A549 (cell line): ENCODE results near the gene HDGFL2. TPM values are rescaled to one million over a fixed set of nuclear protein-coding genes. Genes with fewer than 3 reads are reported as not detected.

Experiments
- ATAC-seq, 2 experiments: fragments of 200-7000 bp in 1 of 2; fragments of >200 bp in 1 of 2; cut with Nextera tagmentation in 1 of 2; cut with Tn5 transposase in 1 of 2; 3 replicates each; pipeline versions ENCODE4 v1.8.0 to v1.9.1; 2018 to 2020; ENCODE audit warnings: mild to moderate bottlenecking in 1 of 2, moderate library complexity in 1 of 2
- CTCF ChIA-PET: fragments of 300-600 bp; sonication (Branson Sonifier 250); formaldehyde crosslinking; extraction: SDS; loops from one replicate; lab custom pipeline; 2021; ENCODE audit warnings: antibody characterized with exemption, inconsistent platforms; lab: Yijun Ruan, JAX
- POLR2A ChIA-PET: fragments of 350-600 bp; formaldehyde crosslinking; extraction: SDS; loops from one replicate; lab custom pipeline; 2021; ENCODE audit warnings: antibody characterized with exemption, inconsistent platforms; lab: Yijun Ruan, JAX
- DNase-seq, 2 experiments: peaks; one replicate each; pipeline versions ENCODE4 v3.0.0 to v3.0.0-alpha.2; 2011 to 2016; ENCODE audit warnings: low read depth in 1 of 2, low spot score in 1 of 2
- FAIRE-seq: peaks from 2 replicates; lab custom pipeline; 2011; peaks lifted over from hg19 to GRCh38; lab: Jason Lieb, UNC
- H3K27ac ChIP-seq, 2 experiments: fragments of >200 bp; sonication (Bioruptor Twin); formaldehyde crosslinking; 3 replicates each; pipeline ENCODE4 v1.5.1; 2016 to 2017
- H3K4me1 ChIP-seq: fragments of >200 bp; sonication (Bioruptor Twin); formaldehyde crosslinking; 3 replicates; pipeline ENCODE4 v1.6.1; 2016
- H3K4me2 ChIP-seq: fragments of >200 bp; sonication (Bioruptor Twin); formaldehyde crosslinking; 3 replicates; pipeline ENCODE4 v1.6.1; 2016
- H3K4me3 ChIP-seq: fragments of >200 bp; sonication (Bioruptor Twin); formaldehyde crosslinking; 3 replicates; pipeline ENCODE4 v1.5.1; 2016
- H3K9me3 ChIP-seq: fragments of >200 bp; sonication (Bioruptor Twin); formaldehyde crosslinking; 3 replicates; pipeline ENCODE4 v1.6.1; 2016
- ATOH8 ChIP-seq: fragments of 250-450 bp; sonication (Bioruptor Pico); IDR thresholded peaks from 2 replicates; pipeline ENCODE4 v1.5.0; 2020; ENCODE audit warnings: low read depth, mild to moderate bottlenecking, moderate library complexity
- BHLHE40 ChIP-seq: IDR thresholded peaks from 2 replicates; pipeline ENCODE4 v1.6.1; 2012; ENCODE audit warnings: low read depth, low read length, inconsistent platforms
- CEBPB ChIP-seq, 2 experiments: fragments of >200 bp in 1 of 2; sonication (Bioruptor Twin) in 1 of 2; formaldehyde crosslinking in 1 of 2; IDR thresholded peaks; 2 replicates each; pipeline ENCODE4 v1.6.1; 2012 to 2016
- E2F6 ChIP-seq: IDR thresholded peaks from 2 replicates; pipeline ENCODE4 v1.6.1; 2012; ENCODE audit warnings: low read depth, borderline replicate concordance
- EHF ChIP-seq: fragments of 250-450 bp; sonication (Bioruptor Pico); IDR thresholded peaks from 2 replicates; pipeline ENCODE4 v1.5.0; 2020; ENCODE audit warnings: mild to moderate bottlenecking
- EHMT2 ChIP-seq: fragments of 200-600 bp; sonication (generic); IDR thresholded peaks from 2 replicates; pipeline ENCODE4 v1.6.1; 2016; ENCODE audit warnings: antibody characterized with exemption, low read depth, mild to moderate bottlenecking, moderate library complexity
- ELK1 ChIP-seq: fragments of 150-350 bp; IDR thresholded peaks from 2 replicates; pipeline ENCODE4 v1.6.1; 2014; ENCODE audit warnings: low read depth, mild to moderate bottlenecking, low read length
- HDAC2 ChIP-seq: fragments of 200-600 bp; sonication (generic); IDR thresholded peaks from 2 replicates; pipeline ENCODE4 v1.6.1; 2016
- HEYL ChIP-seq: fragments of 250-450 bp; sonication (Bioruptor Pico); IDR thresholded peaks from 2 replicates; pipeline ENCODE4 v1.8.0; 2021; ENCODE audit warnings: mild to moderate bottlenecking, moderate library complexity
- HOXA7 ChIP-seq: fragments of 250-450 bp; sonication (Bioruptor Pico); IDR thresholded peaks from 2 replicates; pipeline ENCODE4 v1.5.0; 2020; ENCODE audit warnings: mild to moderate bottlenecking, moderate library complexity
- MAFK ChIP-seq: fragments of 450-650 bp; IDR thresholded peaks from 2 replicates; pipeline ENCODE4 v1.6.1; 2014; ENCODE audit not compliant: partially characterized antibody
- MAZ ChIP-seq: fragments of 150-350 bp; IDR thresholded peaks from 2 replicates; pipeline ENCODE4 v1.6.1; 2014; ENCODE audit warnings: antibody characterized with exemption, low read depth, low read length, borderline replicate concordance
- NR3C1 ChIP-seq: fragments of >200 bp; sonication (Bioruptor Twin); formaldehyde crosslinking; IDR thresholded peaks from 3 replicates; pipeline ENCODE4 v1.6.1; 2017
- PHF8 ChIP-seq: fragments of 200-600 bp; sonication (generic); IDR thresholded peaks from 2 replicates; pipeline ENCODE4 v1.6.1; 2016; ENCODE audit warnings: low read depth, mild to moderate bottlenecking, antibody characterized with exemption, moderate library complexity, borderline replicate concordance
- POLR2A ChIP-seq: IDR thresholded peaks from 2 replicates; pipeline ENCODE4 v1.6.1; 2012; ENCODE audit warnings: mild to moderate bottlenecking, low read length
- RFX5 ChIP-seq: fragments of 450-650 bp; IDR thresholded peaks from 2 replicates; pipeline ENCODE4 v1.7.1; 2014; ENCODE audit warnings: antibody characterized with exemption, mild to moderate bottlenecking, moderate library complexity
- RNF2 ChIP-seq: fragments of 200-600 bp; sonication (generic); IDR thresholded peaks from 2 replicates; pipeline ENCODE4 v1.6.1; 2016; ENCODE audit warnings: low read depth, mild to moderate bottlenecking, antibody characterized with exemption, moderate library complexity, borderline replicate concordance
- WGBS: methylation state at CpG from one replicate; pipeline ENCODE4 v1.1.6; 2017; ENCODE audit errors: missing lambda C conversion rate; 5-methylcytosine and 5-hydroxymethylcytosine counted together
- polyA plus RNA-seq, 4 experiments: library from polyadenylated mRNA; depleted of rRNA in 3 of 4; stranded (reverse); fragments of >200 nt; fragmentation: RNase III in 1 of 4; extraction: RNeasy Plus Mini Kit Qiagen cat#74134 plus additional on column Dnase treatment in 1 of 4; gene quantifications; 2 replicates in 3 of 4; 3 replicates in 1 of 4; pipeline ENCODE4 v1.2.3, GENCODE V29; 2011 to 2017

HDGFL2 gene
- polyA plus RNA-seq, 2 of the 4 experiments (the other 2 are of a cell fraction): 10.8 to 34.3 TPM

GRCh38 chr19:4503132-4503824 lies 31.2 kb downstream of the HDGFL2 start:
- 100% methylated on average over 1 of the region's 25 CpGs for WGBS
- POLR2A ChIA-PET: no interaction called here
- TF ChIP-seq RFX5 (no peak), E2F6 (no peak), HEYL (CRISPR knock-in tag) (no peak), RNF2 (no peak), HOXA7 (CRISPR knock-in tag) (no peak), HDAC2 (no peak), EHF (CRISPR knock-in tag) (no peak), BHLHE40 (no peak), MAZ (no peak), PHF8 (no peak), NR3C1 (no peak), POLR2A (no peak)
- TF ChIP-seq, all 56 proteins: peak for 0

GRCh38 chr19:4503825-4504170 lies 31.7 kb downstream of the HDGFL2 start:
- CTCF ChIA-PET: interaction anchor here (1.3 to 3.1 kb wide), 2 partner anchors 19 to 21 kb away, joined by 4 to 14 read pairs; no protein-coding TSS in a partner anchor
- WGBS: 95% methylated on average over 7 of the region's 10 CpGs
- POLR2A ChIA-PET: no interaction called here

More at GRCh38 chr19:4503132-4503824, 31.2 kb downstream of the HDGFL2 start:
- ATAC-seq: no peak
- Histone ChIP-seq H3K9me3 (no peaks in the 10 kb centered on the region), H3K4me2 (no peak overlapping the region), H3K4me1 (no peaks in the 10 kb centered on the region), H3K4me3 (no peak overlapping the region), H3K27ac (no peak overlapping the region)
- DNase-seq: no peak
- CTCF ChIA-PET: interaction anchor here (3.1 kb wide), 1 partner anchor 22 kb away, joined by 14 read pairs; no protein-coding TSS in a partner anchor
- FAIRE-seq: no peak

GRCh38 chr19:4504297-4504701 lies 32.2 kb downstream of the HDGFL2 start:
- Histone ChIP-seq H3K4me3 (no peak overlapping the region), H3K4me1 (no peaks in the 10 kb centered on the region), H3K27ac (no peak overlapping the region), H3K4me2 (no peak overlapping the region), H3K9me3 (no peaks in the 10 kb centered on the region)
- 90% methylated on average over 8 of the region's 23 CpGs for WGBS
- TF ChIP-seq MAFK (no peak), ATOH8 (CRISPR knock-in tag) (no peak), EHMT2 (no peak), CEBPB (IDR thresholded peaks at IDR 0.05) (no peak), RFX5 (no peak), RNF2 (no peak)
- FAIRE-seq (no peak), ATAC-seq (no peak; a peak in 2 of 6 replicates), DNase-seq (no peak)
- POLR2A ChIA-PET: no interaction called here
- CTCF ChIA-PET: interaction anchor here (1.3 to 3.1 kb wide), 2 partner anchors 19 to 21 kb away, joined by 4 to 14 read pairs; no protein-coding TSS in a partner anchor

More at GRCh38 chr19:4503825-4504170, 31.7 kb downstream of the HDGFL2 start:
- Histone ChIP-seq H3K4me3 (no peak overlapping the region), H3K27ac (no peak overlapping the region), H3K4me1 (no peaks in the 10 kb centered on the region), H3K4me2 (no peak overlapping the region), H3K9me3 (no peaks in the 10 kb centered on the region)
- no peak for ATAC-seq
- no peak for FAIRE-seq
- DNase-seq: no peak
- TF ChIP-seq E2F6 (no peak), ELK1 (no peak)
